ENCODE measurements around the gene DDX39B.

DDX39B gene

DNA sequence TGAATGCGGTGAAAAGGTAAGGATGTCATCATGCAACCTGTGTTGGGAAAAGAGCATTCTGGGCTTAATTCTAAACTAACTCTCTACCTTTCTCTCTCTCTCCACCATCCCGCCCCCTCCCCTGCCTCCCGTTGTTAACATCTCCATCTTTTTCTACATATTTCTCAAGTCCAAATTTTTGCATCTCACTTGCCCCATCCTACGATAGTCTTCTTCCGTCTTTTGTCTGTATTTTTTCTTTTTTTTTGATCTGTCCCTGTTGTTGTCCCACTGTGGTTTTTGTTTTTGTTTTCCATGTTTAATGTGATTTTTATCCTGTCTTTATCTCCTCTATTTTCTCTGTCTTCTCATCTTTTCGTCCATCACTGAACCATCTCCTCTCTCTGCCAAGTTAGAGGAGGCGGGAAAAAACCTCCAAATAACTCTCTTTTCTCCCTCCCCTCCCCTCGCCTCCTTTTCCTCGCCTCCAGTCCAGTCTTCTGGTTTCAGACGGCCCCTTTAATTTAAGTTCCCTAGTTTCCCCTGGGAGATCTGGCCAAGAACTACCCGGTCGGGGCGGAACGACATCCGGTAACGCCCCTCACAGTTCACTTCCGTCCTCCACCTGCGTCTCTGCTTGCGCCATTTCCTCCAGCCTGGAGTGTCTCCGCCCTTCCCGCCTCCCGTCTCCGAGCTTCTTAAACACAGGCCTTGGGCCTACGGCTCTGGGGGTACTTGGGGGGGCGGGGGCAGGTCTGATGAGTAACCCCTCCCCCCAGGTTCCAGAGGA lies 5.3 kb upstream of the DDX39B start, which contains the start of gene NFKBIL1:
Gene NFKBIL1 (plus strand): TSS at position 651 of the 769 bp plus-strand sequence. CDS start 87 bp downstream, at position 738.
- DNase-seq: peak; percentile 88

DNA sequence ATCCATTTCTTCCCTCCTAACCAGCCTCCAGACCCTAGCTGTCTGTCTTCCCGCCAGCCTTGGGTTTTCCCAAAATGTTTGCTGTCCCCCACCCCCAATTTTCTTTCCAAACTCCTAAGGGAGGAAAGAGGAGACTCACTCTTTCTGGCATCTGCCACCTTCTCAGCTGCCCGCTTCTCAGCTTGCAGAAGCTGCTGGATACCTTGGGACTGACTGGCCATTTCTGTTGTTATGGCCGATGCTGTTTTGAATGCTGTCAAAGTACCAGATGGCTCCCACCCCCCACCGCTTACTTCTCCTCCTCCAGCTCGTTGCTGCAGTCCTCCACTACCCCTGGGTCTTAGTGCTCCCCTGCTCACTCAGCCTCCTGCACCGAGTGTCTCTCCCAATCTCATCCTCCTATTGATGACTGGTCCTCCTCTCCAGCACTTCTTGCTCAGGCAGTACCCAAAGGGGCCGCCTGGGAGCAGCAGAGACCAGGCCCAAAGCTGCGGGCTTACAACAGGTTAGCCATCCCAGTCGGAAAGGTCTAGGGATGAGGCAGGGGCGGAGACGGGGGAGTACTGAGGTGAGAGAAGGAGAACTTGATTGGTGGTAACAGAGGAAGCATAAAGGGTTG lies 4.6 kb upstream of the DDX39B start, which contains the start of gene ATP6V1G2:
Gene ATP6V1G2 (minus strand): TSS at position 270 of the 619 bp plus-strand sequence. CDS start 49 bp downstream, at position 221.
- peak; percentile 87 for DNase-seq

DNA sequence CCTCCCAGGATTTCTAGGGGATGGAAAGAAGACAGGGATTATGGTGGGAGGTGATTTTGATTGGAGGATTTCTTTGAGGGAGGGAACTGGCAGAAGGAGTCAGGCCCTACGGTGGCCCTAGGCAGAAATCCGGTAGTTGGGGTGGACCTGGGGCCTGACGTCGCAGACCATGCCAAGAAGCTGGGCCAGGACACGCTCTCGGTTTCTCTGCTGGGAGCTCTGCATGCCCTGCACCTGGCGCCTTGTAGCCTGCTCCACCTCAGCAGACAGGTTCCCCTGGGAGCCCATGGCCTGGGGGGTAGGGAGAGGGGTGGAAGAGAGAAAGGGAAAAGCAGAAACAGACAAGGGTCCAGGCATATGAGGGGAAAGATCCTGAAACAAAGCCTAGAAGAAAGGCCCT lies 3.5 kb upstream of the DDX39B start:
- no peak for DNase-seq

DNA sequence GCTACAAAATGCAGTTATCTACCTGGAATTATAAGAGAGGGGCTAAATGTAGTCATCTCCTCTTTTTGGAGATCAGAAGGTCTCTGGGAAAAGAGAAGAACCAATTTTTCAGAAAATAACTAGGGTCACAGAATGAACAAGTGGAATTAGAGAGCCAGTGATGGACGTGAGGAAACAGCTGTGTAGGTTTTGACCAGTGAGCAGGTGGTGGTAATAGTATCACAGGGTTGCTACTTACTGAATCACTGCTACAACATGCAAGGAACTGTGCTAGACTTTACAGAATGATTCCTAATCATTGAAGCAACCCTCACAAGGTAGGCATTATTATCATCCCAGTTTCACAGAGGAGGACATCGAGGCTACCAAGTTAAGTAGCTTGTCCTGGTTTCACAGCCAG lies 2.9 kb upstream of the DDX39B start:
- DNase-seq: no peak

DNA sequence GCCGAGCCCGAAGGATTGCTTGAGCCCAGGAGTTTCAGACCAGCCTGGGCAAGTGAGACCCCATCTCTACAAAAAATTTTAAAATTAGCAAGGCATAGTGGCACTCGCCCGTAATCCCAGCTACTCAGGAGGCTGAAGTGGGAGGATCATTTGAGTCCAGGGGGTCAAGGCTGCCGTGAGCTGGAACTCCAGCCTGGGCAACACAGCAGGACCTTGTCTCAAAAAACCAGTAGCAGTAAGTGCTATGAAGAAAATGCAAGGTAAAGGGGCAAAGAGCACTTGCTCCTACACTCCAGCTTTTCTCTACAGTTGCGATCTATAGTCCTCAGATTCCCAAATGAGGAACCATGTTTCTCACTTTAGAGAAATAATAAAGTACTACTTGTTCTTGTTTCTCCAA lies 1.8 kb upstream of the DDX39B start:
- DNase-seq: no peak

DNA sequence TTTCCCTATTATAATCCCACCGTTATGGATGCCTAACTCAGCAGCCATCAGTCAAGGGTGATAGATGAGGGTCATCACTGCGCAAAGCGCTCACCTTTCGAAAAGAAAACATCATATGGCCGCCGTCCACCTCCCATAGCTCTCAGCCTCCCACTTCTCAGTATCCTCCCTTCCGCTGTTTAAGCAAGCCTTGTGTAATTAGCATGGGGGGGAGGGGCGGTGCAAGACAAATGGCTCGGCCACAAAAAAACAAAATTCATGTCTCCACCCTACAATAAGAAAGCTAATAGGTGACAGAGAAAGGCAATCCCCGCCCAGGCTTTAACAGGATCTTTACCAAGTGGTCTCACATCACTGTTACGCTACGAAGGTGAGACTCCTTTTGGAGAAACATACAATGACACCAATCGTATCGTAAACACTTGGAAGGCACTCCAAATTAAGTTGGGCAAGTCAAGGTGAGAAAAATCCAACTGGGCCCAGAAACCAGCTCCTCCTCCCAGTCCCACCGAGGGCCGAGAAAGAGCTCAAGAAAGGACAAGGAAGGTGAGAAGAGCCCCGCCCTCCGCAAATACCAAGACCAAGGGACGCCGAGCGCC lies 645 bp downstream of the DDX39B start:
- DNase-seq: peak; percentile 57

DNA sequence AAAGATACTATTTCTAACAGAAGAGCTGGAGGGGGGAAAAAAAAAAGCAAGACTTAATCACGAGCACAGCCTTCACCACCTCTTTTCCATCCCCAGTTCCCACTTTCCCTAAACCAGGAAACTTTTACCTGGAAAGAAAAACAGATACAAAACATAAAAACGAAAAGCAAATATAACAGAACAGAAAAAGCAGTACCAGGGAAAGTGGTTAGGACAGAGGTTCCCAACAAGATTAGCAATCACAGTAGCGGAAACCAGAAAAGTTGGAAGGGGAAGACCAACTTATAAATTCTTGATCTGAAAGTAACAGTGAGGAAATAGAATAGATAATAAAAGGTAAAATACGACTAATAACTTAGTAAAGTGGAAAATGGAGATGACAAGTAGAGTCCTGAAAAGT lies 1.2 kb downstream of the DDX39B start:
- DNase-seq: no peak

DNA sequence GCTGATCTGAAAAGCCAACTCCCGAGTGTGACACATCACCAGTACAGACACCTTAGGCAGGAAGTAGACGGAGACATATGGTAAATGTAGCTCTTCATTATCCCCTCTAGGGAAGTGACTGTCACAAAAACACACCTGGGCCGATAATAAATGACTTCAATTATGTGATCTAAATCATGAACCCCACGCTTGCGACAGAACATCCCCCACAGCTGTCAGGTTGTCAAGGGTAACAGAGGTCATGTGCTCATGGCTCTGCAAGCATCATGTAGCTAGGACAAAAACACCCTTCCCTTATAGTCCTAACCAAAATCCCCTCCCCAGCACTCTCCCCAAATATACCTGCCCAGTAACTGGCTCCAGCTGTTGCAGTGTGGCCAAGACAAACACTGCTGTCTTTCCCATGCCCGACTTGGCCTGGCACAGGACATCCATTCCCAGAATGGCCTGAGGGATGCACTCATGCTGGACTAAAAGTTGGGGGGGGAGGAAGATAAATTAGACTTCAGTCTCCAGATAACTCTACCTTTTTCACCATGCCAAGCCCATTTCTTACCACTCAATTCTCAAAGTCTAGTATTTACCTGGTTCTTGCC lies 2.9 kb downstream of the DDX39B start:
- no peak for DNase-seq

DNA sequence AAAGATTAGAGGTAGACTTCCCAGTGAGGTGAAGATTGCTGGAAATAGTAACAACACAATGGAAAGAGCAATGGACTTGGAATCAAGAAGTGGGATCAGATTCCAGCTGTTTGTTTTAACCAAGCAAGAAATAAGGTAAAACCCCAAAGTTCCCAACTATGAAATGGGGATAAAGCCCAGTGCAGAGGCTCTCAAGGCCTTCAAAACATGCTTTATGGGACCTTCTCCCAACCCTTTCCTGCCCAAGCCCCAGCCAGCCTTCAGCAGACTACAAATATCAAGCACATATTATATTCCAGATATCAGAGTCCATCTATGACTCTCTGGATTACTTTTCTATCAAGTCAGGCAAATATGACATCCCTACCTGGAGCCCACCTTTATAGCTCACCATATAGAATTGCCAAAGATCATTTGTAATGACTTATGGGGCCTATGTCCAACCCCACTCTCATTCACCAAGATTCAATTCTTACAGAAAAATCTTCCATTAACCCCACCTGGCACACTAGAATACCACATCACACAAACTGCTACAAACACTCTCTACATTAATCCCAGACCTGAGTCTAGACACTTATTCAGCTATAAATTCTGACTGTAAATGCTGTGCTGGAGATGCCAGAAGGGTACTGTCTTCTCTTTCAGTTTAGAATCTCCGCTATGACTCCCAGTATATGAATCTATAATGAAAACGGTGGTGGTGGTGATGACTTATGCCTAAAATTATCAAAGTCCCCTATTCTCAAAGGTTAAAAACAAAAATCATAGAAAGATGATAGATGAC lies 6.1 kb downstream of the DDX39B start:
- DNase-seq: no peak

DNA sequence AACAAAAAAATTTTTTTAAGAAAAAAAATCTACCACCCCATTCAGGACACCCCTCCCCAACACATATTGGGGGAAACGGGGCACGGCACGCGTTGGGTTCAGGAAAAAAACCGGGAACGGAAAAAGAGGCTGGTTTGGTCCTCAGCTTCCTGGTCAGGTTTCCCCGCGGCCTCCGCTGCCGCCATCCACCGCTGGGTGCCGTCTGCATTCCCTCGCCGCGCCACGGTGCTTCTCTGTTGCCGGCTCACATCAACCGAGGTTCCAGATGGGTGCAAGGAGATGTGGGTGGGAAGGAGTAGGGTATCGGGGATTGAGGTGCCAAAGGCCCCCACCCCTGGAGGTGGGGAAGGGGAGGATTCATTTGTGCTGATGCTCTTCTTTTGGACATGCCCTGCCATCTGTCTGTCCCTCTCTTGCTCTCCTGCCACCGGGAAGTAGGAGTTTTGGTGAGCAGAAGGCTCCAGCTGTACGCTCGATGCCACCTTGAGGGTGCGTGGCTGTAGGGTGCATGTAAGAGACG lies 7.2 kb downstream of the DDX39B start:
- DNase-seq: no peak

DNA sequence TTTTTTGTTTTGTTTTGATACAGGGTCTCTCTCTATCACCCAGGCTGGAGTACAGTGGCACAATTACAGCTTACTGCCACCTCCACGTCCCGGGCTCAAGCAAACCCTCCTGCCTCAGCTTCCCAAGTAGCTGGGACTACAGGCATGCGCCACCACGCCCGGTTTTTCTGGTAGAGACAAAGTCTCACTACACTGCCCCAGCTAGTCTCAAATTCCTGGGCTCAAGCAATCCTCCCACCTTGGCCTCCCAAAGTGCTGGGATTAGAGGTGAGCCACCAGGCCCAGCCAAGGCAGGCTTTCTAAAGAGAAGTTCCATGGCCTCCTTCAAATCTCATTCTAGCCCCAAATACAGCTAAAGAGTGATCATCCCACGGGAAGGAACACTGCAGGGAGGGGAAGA lies 7.8 kb downstream of the DDX39B start:
- no peak for DNase-seq

DNA sequence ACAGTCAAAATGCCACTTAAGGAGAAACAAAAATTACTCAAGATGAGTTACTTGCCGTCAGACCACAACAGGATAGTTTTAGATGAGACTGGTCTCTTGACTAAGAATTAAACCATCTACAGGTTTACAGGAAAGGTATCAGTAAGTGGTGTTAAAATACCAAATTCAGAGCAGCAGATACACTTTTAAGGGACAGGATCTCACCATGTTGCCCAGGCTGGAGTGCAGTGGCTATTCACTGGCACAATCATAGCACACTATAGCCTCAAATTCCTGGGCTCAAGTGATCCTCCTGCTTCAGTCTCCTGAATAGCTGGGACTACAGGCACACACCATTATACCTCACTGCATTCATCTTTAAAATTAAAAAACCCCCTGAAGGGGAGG lies 8.4 kb downstream of the DDX39B start:
- DNase-seq: no peak

DNA sequence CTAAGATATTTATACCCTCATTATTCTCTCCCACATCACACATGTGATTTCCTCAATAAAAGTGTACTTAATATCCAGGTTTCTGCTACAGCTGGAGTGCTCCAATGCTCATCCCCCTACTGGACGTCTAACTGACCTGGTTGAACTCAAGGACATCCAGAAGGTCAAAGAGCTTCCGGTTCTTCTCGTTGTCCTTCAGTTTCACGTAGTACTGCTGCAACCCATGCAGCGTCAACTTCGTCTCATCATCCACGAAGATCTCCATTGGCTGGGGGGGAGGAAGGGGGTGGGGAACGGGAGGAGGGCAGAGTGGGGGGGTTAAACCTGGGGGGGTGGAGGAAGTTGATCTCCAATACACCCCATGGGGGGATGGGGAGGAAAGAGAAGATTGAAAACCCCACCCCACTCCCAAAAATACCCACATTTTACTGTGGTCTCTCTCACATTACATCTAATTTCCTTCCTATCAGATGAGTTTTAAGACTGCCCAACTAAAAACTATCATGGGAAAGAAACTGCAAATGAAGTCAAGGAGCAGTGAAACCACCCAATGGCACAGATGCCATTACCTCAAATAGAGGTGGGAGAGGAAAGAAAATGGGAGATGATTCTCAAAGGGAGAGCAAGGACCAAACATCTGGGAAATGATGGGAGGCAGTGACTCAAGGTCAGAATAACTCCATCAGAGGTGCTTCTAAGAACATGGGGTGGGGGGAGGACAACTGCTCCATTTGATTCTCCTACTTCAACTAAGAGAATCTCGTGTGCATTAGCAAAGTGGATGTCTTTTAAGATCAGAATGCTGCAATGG lies 9.0 kb downstream of the DDX39B start:
- DNase-seq: no peak

DNA sequence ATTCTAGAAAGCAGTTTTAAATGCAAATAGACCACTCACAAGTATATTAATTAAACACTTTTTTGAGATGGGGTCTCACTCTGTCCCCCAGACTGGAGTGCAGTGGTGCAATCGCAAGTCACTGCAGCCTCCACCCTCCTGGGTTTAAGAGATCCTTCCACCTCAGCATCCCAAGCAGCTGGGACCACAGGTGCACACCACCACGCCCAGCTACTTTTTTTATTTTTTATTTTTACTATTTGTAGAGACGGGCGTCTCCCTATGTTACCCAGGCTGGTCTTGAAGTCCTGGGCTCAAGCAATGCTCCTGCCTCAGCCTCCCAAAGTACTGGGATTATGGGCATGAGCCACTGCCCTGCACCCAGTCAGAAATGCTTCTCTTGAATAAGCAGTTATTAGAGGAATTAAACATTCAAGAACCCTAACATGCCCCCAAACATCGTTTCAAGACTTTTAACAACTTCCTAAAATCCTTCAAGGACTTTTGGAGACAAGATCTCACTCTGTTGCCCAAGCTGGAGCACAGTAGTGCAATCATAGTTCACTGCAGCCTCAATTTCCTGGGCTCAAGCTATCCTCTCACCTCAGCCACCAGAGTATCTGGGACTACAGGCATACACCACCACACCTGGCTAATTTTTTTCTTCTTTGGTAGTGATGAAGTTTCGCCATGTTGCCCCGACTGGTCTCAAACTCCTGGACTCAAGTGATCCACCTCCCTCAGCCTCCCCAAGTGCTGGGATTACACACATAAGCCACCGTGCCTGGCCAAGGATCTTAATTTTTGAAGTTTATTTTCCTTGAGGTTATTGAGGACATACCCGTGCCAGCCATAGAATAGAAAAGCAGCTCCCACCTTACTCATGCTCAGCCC lies 9.8 kb downstream of the DDX39B start:
- no peak for DNase-seq

DNA sequence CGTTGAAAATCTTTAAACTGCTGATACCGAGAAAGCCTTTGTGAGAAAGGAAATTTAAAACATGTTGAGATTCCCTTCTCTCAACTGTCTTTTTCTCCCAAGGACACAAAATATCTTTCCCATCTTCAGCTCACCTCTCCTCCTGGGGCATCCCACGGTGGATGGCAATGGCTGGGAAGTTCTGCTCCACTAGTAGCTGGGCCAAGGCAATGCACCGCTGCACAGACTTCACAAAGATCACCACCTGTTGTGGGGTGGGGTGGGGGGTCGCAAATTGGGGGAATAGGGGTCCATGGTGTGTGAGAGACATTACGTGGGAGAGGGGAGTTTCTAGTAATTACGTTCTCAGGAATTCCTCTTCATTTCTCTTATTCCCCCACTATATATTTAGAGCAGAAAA lies 10.6 kb downstream of the DDX39B start:
- no peak for DNase-seq

DNA sequence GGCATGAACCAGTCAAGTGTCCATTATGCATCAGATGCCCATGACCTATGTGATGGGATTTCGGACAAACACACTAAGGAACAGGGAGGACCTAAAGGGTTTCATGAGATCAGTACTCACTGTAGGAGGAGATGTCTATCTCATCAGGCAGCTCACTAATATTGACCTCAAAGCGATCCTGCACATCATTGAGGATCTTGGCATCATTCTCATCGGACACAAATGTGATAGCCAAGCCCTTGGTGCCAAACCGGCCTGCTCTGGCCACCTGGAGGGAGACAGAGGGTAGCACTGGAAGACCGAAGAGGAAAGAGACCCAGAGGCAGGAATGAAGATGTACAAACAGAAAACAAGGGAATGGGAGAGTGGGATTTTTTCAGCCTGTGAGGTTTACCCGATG lies 11.1 kb downstream of the DDX39B start:
- no peak for DNase-seq

DNA sequence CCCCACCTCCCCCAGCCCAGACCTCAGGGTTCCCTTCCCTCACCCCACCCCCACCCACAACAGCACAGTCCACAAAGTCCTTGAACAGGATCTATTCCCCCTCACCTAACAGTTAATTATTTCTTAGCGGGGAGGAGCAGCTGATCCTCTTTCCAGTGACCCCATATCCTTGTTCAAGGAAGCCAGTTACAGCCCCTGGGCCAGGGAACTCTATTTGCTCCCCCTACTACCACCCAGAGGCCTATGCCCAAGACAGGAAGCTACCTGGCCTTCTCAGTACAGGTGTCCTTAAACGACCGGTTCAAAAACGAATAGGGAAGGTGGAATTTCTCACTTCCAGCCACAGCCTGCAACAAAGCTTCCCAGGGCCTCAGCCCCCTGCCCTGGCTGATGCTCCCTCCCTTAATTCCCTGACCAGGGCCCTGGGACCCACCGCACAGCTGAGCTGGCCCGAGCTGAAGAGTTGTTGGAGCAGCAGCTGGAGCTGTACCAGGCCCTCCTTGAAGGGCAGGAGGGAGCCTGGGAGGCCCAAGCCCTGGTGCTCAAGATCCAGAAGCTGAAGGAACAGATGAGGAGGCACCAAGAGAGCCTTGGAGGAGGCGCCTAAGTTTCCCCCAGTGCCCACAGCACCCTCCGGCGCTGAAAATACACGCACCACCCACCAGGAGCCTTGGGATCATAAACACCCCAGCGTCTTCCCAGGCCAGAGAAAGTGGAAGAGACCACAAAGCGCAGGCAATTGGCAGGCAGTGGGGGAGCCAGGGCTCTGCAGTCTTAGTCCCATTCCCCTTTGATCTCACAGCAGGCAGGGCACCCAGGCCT lies 12.3 kb downstream of the DDX39B start:
- DNase-seq: no peak

DNA sequence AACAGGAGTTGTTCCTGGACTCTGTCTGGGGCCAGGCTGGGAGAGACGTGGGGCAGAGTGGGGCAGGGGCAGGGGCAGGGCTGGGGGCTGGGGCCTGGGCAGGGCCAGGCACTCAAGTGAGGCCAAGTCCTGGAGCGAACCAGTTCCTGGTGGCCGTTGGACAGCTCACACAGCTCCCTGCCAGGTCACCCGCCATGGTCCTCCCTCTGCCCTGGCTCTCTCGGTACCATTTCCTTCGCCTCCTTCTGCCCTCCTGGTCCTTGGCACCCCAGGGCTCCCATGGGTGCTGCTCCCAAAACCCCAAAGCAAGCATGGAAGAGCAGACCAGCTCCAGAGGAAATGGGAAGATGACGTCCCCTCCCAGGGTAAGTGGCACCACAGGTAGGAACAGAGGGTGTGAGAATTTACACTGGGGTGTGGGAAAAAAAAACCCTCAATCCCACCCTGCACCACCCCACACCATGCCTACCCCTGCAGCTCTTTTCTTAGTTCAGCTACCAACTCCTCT lies 12.9 kb downstream of the DDX39B start, which contains the start of gene MCCD1:
Gene MCCD1 (plus strand): TSS at position 142 of the 508 bp plus-strand sequence. CDS start 53 bp downstream, at position 195.
- no peak for DNase-seq

DNA sequence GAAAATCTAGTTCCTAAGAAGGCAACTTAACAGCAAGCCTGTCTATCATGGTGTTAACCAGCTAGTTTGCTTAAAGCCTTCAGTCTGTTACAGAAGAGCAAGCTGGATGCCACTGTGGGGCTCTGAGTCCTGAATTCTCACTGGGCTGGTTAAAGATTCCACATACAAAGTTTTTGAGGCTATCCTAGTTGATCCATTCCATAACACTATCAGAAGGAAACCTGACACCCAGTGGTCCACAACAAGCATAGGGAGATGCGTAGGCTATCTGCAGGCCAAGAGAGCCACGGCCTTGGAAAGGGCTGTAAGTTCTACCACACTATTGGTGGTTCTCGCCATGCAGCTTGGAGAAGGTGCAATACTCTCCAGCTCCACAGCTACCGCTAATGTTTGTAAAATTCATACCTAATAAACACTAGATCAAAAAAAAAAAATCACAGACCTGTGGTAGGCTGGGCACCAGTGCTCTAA lies 13.5 kb downstream of the DDX39B start:
- DNase-seq: no peak
